ENCODE measurements around the gene MLLT1. TPM values are rescaled to one million over a fixed set of nuclear protein-coding genes. Genes with fewer than 3 reads are reported as not detected.
A peak's percentile ranks its signal among the peaks of the same experiment; 100 is the strongest.

Gene MLLT1
- total and polyA plus RNA-seq, 8 donors, result 19.6 to 37.5 (median 25.4) TPM

- DNase-seq, result no peak
- 79 to 84% methylated on average over 17 of the region's 17 CpGs for WGBS, 2 donors
- intact Hi-C loops (cut with DNase I), result loop anchor here in 1 of 3 donors (5.0 kb wide), 1 partner anchor 84 kb away; no protein-coding TSS in a partner anchor
- Histone ChIP-seq H3K27ac (no peak overlapping the region), H3K9me3 (no peaks in the 10 kb centered on the region), H3K36me3 (peaks cover 0 to 11% (median 0%) of the 10 kb centered on the region in 3 donors), H3K4me3 (no peak overlapping the region), H3K4me1 (no peaks in the 10 kb centered on the region), H3K27me3 (no peaks in the 10 kb centered on the region)
- no peak for TF ChIP-seq CTCF (IDR thresholded peaks at IDR 0.05)
- no peak for FAIRE-seq
- ATAC-seq, result no peak
Measured at GRCh38 chr19:6217752-6218334, 61.9 kb downstream of the MLLT1 start.

GRCh38 chr19:6216996-6217751 is 62.6 kb downstream of the MLLT1 start:
- peak in 1 of 4 donors; percentile 11 for ATAC-seq
- no peak for FAIRE-seq
- intact Hi-C loops (cut with DNase I), result loop anchor here in 1 of 3 donors (5.0 kb wide), 1 partner anchor 85 kb away; no protein-coding TSS in a partner anchor
- Histone ChIP-seq H3K27me3 (no peaks in the 10 kb centered on the region), H3K4me3 (no peak overlapping the region), H3K36me3 (peaks cover 0 to 16% (median 4%) of the 10 kb centered on the region in 3 donors), H3K9me3 (no peaks in the 10 kb centered on the region), H3K27ac (no peak overlapping the region), H3K4me1 (no peaks in the 10 kb centered on the region)
- peak in 2 of 6 donors; percentile 53 to 70 for DNase-seq
- no peak for TF ChIP-seq CTCF (IDR thresholded peaks at IDR 0.05)
- 66 to 70% methylated on average over 21 of the region's 21 CpGs for WGBS, 2 donors

- Histone ChIP-seq H3K36me3 (peaks cover 0 to 10% (median 4%) of the 10 kb centered on the region in 3 donors), H3K4me3 (no peak overlapping the region), H3K27me3 (no peaks in the 10 kb centered on the region), H3K4me1 (no peaks in the 10 kb centered on the region), H3K9me3 (no peaks in the 10 kb centered on the region), H3K27ac (no peak overlapping the region)
- no peak for FAIRE-seq
- TF ChIP-seq CTCF (IDR thresholded peaks at IDR 0.05), result no peak
- WGBS, 2 donors, result 90% methylated on average over 31 to 36 of the region's 36 CpGs
- peak in 3 of 6 donors; percentile 11 to 79 (median 44) for DNase-seq
- ATAC-seq, result no peak
- intact Hi-C loops (cut with DNase I), result loop anchor here in 1 of 3 donors (5.0 kb wide), 1 partner anchor 86 kb away; no protein-coding TSS in a partner anchor
Measured at GRCh38 chr19:6216236-6216995, 63.4 kb downstream of the MLLT1 start.

- peaks cover 0 to 5% (median 4%) of the 10 kb centered on the region in 3 donors for H3K36me3 ChIP-seq
- no peaks in the 10 kb centered on the region for H3K4me1 ChIP-seq
- no peak overlapping the region for H3K4me3 ChIP-seq
- intact Hi-C loops (cut with DNase I), result loop anchor here in 1 of 3 donors (5.0 kb wide), 1 partner anchor 87 kb away; no protein-coding TSS in a partner anchor
- ATAC-seq (no peak), DNase-seq (peak in 1 of 6 donors; percentile 54), FAIRE-seq (no peak)
- TF ChIP-seq CTCF (IDR thresholded peaks at IDR 0.05), result no peak
- no peaks in the 10 kb centered on the region for H3K27me3 ChIP-seq
- H3K27ac ChIP-seq, result no peak overlapping the region
- no peaks in the 10 kb centered on the region for H3K9me3 ChIP-seq
- 79 to 85% methylated on average over 14 to 15 of the region's 15 CpGs for WGBS, 2 donors
Measured at GRCh38 chr19:6215701-6216235, 64.0 kb downstream of the MLLT1 start.
